GM04504 (cell line): ENCODE results near the gene CNTFR.

Experiments used
- DNase-seq: peaks from one replicate; pipeline ENCODE4 v3.0.0-alpha.2; 2012; ENCODE audit warnings: low read depth

CNTFR gene

GRCh38 chr9:34572092-34572491 lies 17.4 kb downstream of the CNTFR start:
- no peak for DNase-seq

GRCh38 chr9:34571481-34571810 lies 18.1 kb downstream of the CNTFR start:
- no peak for DNase-seq

GRCh38 chr9:34570809-34571480 lies 18.6 kb downstream of the CNTFR start:
- no peak for DNase-seq

- no peak for DNase-seq
Observed at GRCh38 chr9:34570376-34570775, 19.1 kb downstream of the CNTFR start.

GRCh38 chr9:34568774-34569173 lies 20.8 kb downstream of the CNTFR start:
- DNase-seq: no peak

- no peak for DNase-seq
Observed at GRCh38 chr9:34568133-34568532, 21.4 kb downstream of the CNTFR start.

- DNase-seq: no peak
Observed at GRCh38 chr9:34566972-34567371, 22.6 kb downstream of the CNTFR start.

- DNase-seq: no peak
Observed at GRCh38 chr9:34566322-34566721, 23.2 kb downstream of the CNTFR start.

- DNase-seq: no peak
Observed at GRCh38 chr9:34565856-34566255, 23.7 kb downstream of the CNTFR start.

- DNase-seq: no peak
Observed at GRCh38 chr9:34564617-34565016, 24.9 kb downstream of the CNTFR start.

GRCh38 chr9:34563262-34563661 lies 26.3 kb downstream of the CNTFR start:
- DNase-seq: no peak

GRCh38 chr9:34562135-34562745 lies 27.3 kb downstream of the CNTFR start:
- no peak for DNase-seq

- no peak for DNase-seq
Observed at GRCh38 chr9:34560599-34561214, 28.8 kb downstream of the CNTFR start.

- peak; percentile 42 for DNase-seq
Observed at GRCh38 chr9:34559624-34560455, 29.7 kb downstream of the CNTFR start.

- no peak for DNase-seq
Observed at GRCh38 chr9:34558919-34559623, 30.5 kb downstream of the CNTFR start.

GRCh38 chr9:34558364-34558763 lies 31.2 kb downstream of the CNTFR start:
- DNase-seq: no peak

GRCh38 chr9:34557426-34558321 lies 31.9 kb downstream of the CNTFR start:
- DNase-seq: no peak

GRCh38 chr9:34556949-34557348 lies 32.6 kb downstream of the CNTFR start:
- no peak for DNase-seq

- DNase-seq: no peak
Observed at GRCh38 chr9:34555936-34556525, 33.5 kb downstream of the CNTFR start.

GRCh38 chr9:34555500-34555899 lies 34.0 kb downstream of the CNTFR start:
- DNase-seq: no peak

GRCh38 chr9:34555002-34555348 lies 34.5 kb downstream of the CNTFR start:
- no peak for DNase-seq
